ENCODE results near the gene WDR64.
"Not testable (repeated sequence)": the region's sequence is repeated elsewhere in the genome, so short reads cannot be mapped to it uniquely, and the experiment has no call there.

WDR64 gene

DNA sequence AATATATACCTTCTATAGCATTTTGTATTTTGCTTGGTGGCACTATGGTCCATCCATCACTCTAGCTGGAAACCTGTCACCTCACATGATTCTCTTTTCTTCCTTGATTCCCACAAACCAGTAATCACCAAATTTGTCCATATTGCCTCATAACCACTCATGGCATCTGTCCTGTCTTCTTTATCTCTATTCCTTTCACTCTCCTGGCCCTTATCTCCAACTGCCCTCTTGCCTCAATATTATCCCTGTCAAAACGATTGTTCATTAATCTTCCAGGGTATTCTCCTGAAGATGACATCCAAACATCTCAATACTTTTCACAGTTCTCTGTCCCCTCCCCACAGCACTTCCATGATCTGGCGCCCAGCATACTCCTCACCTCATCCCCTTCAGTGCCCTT, 46.1 kb downstream of the WDR64 start:
- DNase-seq (ENCODE audit: low read depth in 2 of 2, low spot score in 1 of 2), result no peak

DNA sequence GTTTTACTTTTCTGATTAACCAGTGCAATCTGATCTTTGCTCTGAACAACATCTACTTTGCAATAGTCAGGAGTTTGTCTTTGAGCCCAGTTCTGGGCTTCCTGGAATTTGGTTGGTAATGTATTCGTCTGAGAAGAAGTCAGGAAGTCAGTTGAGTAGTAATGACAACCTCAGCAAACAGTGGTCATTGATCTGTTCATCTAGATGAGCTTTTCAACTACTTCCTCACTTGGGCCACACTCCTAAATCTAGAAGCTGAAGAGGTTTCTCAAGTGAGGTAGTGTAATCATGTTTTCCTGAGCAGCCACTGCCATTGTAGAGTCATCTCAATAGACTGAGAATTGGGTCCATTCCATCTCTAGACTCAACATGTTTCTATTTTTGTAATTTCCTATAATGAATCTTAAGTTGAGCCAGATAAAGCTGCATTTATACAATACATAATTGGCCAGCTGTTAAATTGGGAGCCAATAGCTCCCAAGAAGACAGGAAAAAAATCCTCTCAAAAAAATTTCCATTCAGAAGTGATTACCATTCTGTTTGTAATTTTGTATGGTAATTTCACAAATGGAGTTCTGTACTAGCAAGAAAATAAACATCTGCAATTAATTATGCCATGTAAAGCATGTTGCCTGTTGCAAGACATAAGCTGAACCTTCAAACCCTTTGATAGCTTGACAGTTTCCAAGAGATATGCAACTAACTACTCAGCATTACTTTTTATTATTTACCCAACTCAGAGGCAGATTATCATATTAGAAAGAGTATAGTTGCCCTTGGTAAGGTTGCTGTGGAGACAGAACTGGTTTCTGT, 49.6 kb downstream of the WDR64 start:
- DNase-seq (ENCODE audit: low read depth in 2 of 2, low spot score in 1 of 2), result no peak

DNA sequence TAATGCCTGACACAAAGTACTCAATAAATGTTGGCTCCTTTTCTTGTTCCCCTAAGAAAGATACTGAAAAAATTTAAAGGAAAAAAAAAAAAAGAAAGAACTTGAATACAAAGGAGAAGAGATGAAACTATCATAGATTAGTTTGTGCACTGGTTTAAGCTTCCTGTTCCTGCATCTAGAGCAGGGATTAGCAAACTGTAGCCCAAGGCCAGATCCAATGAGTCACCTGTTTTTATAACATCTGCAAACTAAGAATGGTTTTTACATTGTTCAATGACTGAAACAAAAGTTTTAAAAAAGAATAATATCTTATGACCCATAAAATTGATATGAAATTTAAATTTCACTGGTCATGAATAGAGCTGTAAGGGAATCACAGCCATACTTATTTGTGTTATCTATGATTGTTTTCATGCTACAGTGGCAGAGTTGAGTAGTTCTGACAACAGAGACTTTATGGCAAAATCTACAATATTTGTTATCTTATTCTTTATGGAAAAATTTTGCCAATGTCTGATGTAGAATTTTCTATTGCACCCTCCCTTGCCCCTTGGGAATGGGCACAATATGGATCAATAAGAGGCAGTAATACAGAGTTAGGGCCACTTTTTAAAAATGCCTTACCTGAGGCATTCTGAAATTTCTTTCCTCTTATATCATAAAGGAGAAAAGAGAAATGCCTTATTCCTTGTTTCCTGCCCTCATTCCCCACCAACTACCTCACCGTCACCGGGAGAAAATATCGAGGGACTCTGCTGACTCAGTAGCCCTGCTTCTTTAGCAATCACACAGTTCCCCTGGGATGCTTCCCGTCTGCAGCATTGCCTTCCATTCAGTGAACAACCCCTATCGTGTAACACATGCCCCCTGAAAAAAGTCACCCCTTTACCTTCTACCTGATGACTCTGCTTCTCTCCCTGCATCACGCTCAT, 50.6 kb downstream of the WDR64 start:
- no peak for DNase-seq (ENCODE audit: low read depth in 2 of 2, low spot score in 1 of 2)

DNA sequence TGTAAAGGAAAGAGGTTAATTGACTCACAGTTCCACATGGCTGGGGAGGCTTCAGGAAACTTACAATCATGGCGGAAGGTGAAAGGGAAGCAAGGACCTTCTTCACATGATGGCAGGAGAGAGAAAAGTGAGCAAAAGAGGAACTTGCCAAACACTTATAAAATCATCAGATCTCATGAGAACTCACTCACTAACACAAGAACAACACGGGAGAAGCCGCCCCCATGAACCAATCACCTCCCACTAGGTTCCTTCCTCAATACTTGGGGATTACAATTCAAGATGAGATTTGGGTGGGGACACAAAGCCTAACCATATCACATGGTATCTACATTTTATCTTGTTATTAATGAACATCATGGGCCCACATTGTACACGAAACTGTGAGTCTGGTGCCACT, 51.7 kb downstream of the WDR64 start:
- not testable (repeated sequence) for DNase-seq (ENCODE audit: low read depth in 2 of 2, low spot score in 1 of 2)

DNA sequence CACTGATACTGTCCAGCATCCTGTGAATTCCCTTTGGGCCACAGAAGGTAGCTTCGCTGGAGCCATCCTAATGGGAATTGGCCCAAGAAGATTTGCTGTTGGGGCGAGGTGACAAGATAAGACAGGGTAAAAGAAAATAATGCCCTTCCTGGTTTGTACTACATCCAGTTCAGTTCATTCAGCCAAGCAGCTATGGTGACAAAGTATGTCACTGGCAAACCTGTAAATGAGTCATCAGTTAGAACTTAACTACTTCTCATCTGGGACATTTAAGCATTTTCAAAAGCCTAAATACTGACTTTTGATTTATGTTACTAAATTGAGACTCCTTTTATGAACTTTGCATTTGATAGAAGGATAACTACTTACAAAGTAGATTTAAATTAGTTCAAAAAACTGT, 54.2 kb downstream of the WDR64 start:
- DNase-seq (ENCODE audit: low read depth in 2 of 2, low spot score in 1 of 2), result no peak

DNA sequence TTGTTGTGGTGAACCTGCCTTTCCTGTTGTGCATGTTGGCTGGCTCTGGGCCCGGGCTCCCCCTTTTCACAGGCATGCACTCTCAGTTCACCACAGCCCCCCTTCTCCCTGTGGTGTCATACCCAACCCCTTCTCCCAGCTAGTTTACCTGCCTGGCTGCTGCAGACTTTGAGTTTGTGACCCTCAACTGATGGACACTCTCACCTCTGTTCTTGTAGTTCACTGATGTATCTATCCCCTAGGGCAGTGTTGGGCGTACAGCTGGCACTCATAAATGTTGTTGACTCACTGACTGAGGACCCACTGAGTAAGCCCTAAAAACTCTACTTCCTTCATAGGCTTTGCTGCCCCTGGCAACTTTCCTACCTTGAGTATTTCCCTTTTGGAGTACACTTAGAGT, 54.9 kb downstream of the WDR64 start:
- peak in 1 of 2 donors; percentile 0 for DNase-seq (ENCODE audit: low read depth in 2 of 2, low spot score in 1 of 2)

DNA sequence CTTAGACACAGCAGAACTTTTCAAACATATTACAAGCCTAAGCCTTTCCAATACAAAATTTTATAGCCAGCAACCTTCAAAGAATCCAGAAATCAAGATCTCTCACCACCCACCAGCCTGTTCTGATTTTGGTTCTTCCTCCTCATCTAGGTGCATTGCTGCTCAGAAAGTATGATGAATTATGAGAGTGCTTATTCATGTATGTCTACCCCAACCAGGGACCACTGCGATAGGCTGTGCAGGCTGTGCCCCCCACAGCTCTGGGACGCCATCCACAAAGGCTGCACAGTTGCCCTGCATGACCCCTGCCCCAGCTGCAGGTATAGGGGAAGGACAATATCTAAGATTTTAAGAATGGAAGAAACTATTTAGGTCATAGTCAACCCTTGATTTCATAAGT, 55.4 kb downstream of the WDR64 start:
- no peak for DNase-seq (ENCODE audit: low read depth in 2 of 2, low spot score in 1 of 2)

DNA sequence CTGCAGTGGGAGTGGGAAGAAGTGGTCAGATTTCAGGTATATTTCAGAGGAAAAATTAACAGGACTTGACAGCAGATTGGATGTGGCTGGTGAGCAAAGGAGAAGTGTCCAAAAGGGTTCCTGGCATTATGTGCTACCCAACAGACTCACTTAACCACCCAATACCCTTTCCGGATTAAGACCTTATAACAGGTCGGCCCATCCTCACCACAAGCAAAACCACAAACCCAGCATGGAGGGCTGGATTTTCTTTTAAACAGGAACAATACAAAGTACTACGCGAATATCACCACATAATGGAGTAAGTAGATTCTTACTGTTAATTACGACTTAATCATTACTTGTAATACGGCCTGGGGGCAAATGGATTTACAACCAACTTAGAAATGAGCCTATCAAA, 59.2 kb downstream of the WDR64 start:
- no peak for DNase-seq (ENCODE audit: low read depth in 2 of 2, low spot score in 1 of 2)

DNA sequence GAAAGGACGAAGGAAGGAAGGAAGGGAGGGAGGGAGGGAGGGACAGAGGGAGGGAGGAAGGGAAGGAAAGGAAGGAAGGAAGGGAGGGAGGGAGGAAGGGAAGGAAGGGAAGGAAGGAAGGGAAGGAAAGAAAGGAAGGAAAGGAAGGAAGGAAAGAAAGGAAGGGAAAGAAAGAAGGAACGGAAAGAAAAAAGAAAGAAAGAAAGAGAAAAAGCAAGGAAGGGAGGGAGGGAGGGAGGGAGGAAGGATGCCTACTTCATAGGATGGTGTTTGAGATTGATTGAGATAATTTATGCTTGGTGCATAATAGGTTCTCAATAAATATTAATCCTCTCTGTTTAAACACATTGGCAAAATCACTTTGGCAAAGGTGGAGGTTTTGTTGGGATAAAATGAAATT, 61.2 kb downstream of the WDR64 start:
- no peak for DNase-seq (ENCODE audit: low read depth in 2 of 2, low spot score in 1 of 2)

DNA sequence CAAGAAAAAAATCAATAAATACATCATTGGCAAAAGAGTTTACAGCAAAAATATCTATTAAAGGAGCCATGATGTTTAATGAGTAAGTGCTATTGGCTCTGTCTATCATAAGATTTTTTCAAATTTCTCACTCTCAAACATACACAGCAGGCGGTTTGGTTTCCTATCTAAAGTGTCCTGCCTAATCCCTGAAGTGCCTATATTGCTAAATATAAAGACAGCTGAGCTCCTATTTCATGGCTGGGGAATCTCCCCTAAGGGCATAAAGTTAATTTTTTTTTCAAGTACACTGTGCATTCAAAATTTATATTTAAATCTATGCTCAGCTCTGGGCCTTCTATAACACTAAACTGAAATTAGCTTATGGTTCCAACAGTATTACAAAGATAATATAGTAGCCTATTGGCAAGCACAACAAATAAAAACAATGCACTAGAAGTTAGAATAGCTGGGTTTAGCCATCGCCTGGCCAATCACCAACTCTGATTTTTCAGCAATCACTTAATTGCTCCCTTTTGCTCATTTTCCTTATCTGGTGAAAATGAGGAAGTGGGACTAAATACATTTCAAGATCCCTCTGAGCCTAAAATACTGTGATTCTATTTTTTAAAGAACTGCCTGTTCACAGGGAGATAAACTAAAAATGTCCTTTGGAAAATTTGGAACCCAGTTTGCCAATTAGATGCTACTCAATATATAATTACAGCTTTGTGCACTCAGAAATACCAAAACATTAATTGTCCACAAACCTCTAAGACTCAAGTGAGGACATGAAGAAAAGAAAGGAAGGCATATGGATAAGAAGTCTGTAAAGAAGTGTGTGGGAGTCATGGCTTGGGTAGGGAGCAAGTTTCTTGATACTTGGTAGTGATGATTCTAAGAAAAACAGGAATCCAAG, 62.5 kb downstream of the WDR64 start:
- DNase-seq (ENCODE audit: low read depth in 2 of 2, low spot score in 1 of 2), result no peak

DNA sequence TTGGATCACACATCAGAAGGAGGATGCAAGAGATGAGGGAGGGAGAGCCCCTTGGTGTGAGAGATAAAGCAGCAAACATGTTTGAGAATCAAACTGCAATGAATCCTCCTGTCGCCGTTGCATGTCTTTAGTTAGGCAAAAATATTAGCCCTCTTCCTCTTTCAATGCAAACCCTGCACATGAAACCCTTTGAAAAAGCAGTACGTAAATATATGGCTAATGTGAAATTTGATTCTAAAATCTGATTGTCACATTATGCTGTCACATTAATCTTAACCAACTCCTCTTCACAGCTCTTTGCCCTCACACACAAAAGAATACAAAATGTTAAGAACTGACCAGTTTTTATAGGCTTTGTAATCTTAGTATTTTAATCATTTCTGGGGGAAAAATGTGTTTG, 63.4 kb downstream of the WDR64 start:
- DNase-seq (ENCODE audit: low read depth in 2 of 2, low spot score in 1 of 2), result no peak

DNA sequence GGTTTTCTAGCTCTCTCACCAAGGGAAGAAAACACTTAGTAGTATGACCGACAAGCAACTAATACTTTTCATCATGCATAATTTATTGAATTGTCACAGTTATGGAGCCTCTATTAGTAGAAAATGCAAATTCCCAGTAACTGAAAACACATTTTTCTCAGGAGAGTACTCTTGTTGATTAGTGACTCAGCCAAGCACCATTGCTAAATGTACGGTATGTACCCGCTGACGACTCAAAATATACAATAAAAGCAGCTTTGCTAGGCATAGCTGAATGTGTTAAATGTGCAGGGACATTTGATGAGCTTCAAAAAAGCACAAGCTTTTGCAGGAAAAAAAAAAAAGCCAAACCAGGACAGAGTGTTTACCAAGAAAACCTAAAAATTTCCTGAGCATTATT, 63.9 kb downstream of the WDR64 start:
- DNase-seq (ENCODE audit: low read depth in 2 of 2, low spot score in 1 of 2), result no peak

DNA sequence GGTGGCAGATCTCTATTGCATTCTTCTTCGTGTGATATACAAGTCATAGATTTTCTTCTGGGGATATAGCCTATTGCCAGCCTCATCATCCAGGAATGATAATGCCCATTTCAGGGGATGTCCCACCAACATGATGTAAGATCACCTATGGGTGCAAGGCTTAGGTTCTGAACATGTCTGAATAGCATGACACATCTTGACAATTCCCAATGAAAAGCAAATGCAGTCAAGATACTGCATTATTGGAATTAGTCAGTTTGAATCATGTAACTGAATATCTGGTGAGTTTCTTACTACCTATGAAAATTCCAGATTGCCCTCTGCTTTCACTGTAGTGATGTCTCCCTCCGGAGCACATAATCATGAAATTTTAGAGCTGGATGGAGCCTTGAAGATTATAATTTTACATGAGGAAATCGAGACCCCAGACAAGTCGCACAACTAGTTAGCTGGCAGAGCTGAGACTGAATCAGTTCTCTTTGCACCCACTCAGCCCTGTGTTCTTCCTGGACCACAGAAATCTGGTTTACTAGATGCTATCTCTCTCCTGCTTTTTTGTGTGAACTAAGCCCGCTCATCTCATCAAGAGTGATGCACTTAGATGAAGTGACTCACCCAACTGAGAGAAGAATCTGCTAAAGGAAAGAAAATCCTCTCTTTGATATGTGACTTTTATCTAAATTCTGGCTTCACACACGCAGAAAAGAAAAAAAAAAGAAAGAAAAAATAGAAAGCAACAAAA, 65.0 kb downstream of the WDR64 start:
- DNase-seq (ENCODE audit: low read depth in 2 of 2, low spot score in 1 of 2), result no peak

DNA sequence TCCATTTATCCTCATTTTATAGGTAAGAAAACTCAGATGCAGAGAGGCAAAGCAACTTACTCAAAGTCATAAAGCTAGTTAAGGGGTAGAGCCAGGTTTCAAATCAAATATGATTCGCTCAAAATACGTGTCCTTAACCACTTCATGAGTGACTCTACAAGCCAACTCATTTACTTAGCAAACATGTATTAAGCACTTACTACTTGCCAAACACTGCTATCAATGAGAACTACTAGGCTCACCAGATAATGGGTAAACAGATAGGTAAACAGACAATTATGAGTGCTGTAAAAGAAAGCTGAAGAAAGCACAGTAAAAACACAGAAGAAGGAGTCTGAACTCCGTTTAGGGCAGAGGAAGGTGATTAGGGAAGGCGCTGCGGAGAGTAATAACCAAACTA, 65.9 kb downstream of the WDR64 start:
- DNase-seq (ENCODE audit: low read depth in 2 of 2, low spot score in 1 of 2), result no peak

DNA sequence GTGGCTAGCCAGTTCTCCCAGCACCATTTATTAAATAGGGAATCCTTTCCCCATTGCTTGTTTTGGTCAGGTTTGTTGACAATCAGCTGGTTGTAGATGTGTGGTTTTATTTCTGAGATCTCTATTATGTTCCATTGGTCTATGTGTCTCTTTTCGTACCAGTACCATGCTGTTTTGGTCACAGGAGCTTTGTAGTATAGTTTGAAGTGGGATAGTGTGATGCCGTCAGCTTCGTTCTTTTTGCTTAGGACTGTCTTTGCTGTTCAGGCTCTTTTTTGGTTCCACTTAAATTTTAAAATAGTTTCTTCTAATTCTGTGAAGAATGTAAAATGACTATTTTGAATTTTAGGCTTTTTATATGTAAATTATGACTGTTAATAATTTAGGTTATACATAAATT, 68.9 kb downstream of the WDR64 start:
- no peak for DNase-seq (ENCODE audit: low read depth in 2 of 2, low spot score in 1 of 2)

DNA sequence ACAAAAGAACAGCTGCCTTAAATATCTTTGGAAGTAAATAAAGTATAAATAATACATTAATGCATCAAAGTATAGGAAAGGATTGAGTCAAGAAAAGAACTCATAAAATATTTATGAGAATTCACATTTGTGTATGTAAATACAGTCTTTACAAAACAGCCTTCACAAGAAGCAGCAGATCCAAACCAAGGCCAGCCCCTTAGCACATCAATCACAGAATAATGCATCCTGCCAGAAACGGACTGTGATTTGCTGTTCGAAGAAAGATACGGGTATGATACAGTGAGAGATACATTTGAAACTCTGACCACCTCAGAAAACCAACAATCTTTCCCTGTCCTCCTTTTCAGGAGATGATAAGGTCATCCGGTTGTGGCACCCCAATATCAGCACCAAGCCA, 70.9 kb downstream of the WDR64 start:
- no peak for DNase-seq (ENCODE audit: low read depth in 2 of 2, low spot score in 1 of 2)

DNA sequence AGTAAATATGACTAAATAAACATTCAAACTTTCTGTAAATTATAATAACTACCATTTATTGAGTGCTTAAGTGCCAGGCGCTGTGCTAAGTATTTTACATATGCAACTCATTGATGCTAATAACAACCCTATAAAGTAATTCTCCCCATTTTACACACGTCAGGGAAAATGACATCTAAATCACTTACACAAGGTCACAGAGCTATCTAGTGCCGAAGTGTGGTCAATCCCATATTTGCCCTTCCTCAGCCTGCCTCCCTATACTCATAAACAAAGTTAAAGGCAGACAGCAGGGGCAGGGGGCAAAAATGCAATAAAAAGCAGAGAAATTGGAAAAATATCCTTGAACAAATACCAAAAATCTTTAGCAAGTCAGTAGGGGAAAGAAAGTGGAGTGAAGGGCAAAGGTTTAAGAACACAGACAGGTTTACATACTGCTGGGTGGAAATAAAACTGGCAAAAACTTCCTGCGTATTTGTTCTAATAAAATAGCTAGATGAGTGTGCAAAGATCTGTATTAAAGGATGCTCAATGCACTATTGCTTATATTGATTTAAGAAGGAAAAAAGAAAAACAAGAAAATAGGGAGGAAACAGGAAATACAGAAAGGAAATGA, 72.8 kb downstream of the WDR64 start:
- no peak for DNase-seq (ENCODE audit: low read depth in 2 of 2, low spot score in 1 of 2)

DNA sequence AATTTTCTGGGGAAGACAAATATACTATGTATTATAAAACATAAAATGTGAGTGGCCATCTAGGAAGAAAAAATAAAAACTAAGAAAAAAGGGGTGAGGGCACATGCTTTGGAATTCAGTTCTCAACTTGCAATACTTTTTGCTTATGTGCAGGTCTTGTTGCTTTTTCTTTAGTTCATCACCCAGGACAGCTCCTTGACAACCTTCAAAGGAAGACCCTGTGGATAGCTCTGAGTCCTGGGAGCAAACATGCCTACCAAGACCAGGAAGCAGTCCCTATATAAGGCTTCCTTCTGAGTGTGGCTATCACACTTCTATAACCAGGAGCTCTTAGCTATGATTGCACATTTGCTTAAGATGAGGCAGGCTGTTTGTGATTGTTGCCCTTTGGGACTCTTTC, 78.0 kb downstream of the WDR64 start:
- DNase-seq (ENCODE audit: low read depth in 2 of 2, low spot score in 1 of 2), result no peak

DNA sequence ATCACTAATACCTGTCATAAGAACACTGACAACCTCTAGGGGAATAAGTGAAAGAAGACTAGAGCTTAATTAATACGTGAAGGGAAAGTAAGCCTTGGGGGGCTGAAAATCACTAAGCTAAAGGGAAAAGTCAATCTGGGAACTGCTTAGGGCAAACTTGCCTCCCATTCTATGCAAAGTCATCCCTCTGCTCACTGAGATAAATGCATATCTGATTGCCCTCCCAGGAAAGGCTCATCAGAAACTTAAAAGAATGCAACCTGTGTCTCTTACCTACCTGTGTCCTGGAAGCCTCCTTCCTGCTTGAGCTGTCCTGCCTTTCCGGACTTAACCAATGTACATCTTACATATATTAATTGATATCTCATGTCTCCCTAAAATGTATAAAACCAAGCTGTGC, 81.8 kb downstream of the WDR64 start:
- no peak for DNase-seq (ENCODE audit: low read depth in 2 of 2, low spot score in 1 of 2)

DNA sequence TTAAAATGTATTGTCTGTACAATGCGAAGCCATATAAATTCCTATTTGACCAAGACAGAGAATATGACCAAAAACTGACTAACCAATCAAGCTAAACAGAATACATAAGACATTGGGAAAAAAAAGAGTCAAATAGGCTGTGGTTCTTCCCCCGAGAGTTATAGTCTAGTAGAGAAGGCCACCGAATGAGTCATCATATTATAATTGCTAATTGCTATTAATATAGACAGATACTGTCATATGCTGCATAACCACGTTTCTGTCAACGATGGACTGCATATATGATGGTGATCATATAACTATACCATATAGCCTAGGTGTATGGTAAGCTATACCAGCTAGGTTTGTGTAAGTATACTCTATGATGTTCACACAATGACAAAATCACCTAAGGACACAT, 82.5 kb downstream of the WDR64 start:
- DNase-seq (ENCODE audit: low read depth in 2 of 2, low spot score in 1 of 2), result no peak

Measured in stimulated activated CD8-positive, alpha-beta memory T cell treated with anti-CD3 and anti-CD28 coated beads, Interleukin-4, amount 100 ng/mL, for 1 hour (primary cell).